Endothelial cell of umbilical vein (primary cell): ENCODE data around the gene LPP.

ENCODE experiments used
- MYC ChIP-seq: IDR thresholded peaks from one replicate; pipeline ENCODE4 v1.6.1; 2011; ENCODE audit warnings: mild to moderate bottlenecking, low read depth, low read length
- POLR2A ChIP-seq: IDR thresholded peaks from 2 replicates; pipeline ENCODE4 v1.6.1; 2012; ENCODE audit warnings: low read depth, mild to moderate bottlenecking, control low read depth, low read length
- POLR2AphosphoS5 ChIP-seq: IDR thresholded peaks from 2 replicates; pipeline ENCODE4 v1.6.1; 2012; ENCODE audit warnings: low read depth, mild to moderate bottlenecking, control low read depth, low read length, moderate library complexity; ENCODE audit not compliant: insufficient read depth
- TF ChIP-seq, protein P1 (sequence below): IDR thresholded peaks from 2 replicates; pipeline ENCODE4 v1.6.1; 2011; ENCODE audit not compliant: insufficient read depth, insufficient read length
- TF ChIP-seq, protein P2 (sequence below), 2 donors: IDR thresholded peaks; 1 replicate in 1 of 2; 2 replicates in 1 of 2; pipeline ENCODE4 v1.5.1; 2011; ENCODE audit warnings: low read length in 2 of 2, mild to moderate bottlenecking in 2 of 2, moderate library complexity in 2 of 2, control low read depth in 1 of 2, inconsistent platforms in 1 of 2, low read depth in 1 of 2; ENCODE audit not compliant: insufficient read depth in 1 of 2; ENCODE audit errors: extremely low read depth in 1 of 2

DNA sequence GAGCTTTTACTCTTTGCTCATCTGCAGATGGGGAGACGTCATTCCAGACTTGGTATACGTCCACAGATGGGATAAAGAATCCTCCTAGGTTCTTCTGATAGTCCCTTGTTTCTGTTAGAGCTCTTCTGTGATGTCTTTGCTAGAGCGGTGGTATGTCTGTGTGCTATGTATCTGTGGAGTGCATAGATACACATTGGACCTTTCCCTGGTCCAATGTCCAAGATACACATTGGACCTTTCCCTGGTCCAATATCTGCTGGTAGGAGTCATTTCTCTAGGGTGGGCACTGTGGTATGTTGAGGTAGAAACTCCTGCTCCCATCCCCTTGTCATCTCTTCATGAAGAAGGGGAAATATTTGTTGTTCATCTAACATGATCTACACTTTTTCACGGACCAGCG, 47.5 kb upstream of the LPP start:
- TF ChIP-seq, protein P1, sequence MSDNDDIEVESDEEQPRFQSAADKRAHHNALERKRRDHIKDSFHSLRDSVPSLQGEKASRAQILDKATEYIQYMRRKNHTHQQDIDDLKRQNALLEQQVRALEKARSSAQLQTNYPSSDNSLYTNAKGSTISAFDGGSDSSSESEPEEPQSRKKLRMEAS, result no peak
- no peak for TF ChIP-seq MYC
- TF ChIP-seq, protein P2, sequence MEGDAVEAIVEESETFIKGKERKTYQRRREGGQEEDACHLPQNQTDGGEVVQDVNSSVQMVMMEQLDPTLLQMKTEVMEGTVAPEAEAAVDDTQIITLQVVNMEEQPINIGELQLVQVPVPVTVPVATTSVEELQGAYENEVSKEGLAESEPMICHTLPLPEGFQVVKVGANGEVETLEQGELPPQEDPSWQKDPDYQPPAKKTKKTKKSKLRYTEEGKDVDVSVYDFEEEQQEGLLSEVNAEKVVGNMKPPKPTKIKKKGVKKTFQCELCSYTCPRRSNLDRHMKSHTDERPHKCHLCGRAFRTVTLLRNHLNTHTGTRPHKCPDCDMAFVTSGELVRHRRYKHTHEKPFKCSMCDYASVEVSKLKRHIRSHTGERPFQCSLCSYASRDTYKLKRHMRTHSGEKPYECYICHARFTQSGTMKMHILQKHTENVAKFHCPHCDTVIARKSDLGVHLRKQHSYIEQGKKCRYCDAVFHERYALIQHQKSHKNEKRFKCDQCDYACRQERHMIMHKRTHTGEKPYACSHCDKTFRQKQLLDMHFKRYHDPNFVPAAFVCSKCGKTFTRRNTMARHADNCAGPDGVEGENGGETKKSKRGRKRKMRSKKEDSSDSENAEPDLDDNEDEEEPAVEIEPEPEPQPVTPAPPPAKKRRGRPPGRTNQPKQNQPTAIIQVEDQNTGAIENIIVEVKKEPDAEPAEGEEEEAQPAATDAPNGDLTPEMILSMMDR (IDR thresholded peaks at IDR 0.05; ENCODE audit: extremely low read depth in 1 of 2, insufficient read depth in 1 of 2, low read depth in 1 of 2, low read length in 2 of 2), result no peak
- no peak for TF ChIP-seq POLR2A
- TF ChIP-seq POLR2AphosphoS5, result no peak
